ENCODE results near the gene ITSN1. TPM values are rescaled to one million over a fixed set of nuclear protein-coding genes. Genes with fewer than 3 reads are reported as not detected.

Gene ITSN1
- total RNA-seq, 1 donor from 2014 or later = 44.0 TPM

DNA sequence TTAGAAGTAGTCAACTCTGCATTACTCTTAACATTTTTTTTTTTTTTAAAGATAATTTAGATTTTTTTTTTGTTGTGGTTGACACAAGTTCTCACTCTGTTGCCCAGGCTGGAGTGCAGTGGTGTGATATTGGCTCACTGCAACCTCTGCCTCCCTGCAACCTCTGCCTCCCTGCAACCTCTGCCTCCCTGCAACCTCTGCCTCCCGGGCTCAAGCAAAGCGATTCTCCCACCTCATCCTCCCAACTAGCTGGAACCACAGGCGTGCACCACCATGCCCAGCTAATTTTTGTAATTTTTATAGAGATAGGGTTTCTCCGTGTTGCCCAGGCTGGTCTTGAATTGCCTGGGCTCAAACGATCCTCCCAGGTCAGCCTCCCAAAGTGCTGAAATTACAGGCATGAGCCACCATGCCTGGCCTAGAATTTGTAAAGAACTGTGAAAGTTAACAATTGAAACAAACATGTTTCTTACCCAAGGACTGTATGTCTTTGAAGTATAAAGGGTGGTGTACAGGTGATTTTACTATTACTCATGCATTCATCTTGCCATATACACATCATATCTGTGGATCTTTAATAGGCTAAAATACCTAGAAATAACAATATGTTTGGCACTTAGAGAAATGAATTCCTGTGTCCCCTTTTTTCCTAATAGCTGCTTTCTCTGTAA, 158.6 kb downstream of the ITSN1 start:
- no peaks in the 10 kb centered on the region for H3K27me3 Mint-ChIP-seq (ENCODE audit: unreplicated experiment)
- H3K4me3 Mint-ChIP-seq (ENCODE audit: unreplicated experiment) = no peak overlapping the region
- peaks cover 19% of the 10 kb centered on the region for H3K4me1 Mint-ChIP-seq (ENCODE audit: unreplicated experiment)
- no peak for DNase-seq (ENCODE audit: extremely low spot score, unreplicated experiment)
- H3K27ac Mint-ChIP-seq (ENCODE audit: unreplicated experiment) = peak overlapping the region; percentile 28
- TF ChIP-seq, protein P1, sequence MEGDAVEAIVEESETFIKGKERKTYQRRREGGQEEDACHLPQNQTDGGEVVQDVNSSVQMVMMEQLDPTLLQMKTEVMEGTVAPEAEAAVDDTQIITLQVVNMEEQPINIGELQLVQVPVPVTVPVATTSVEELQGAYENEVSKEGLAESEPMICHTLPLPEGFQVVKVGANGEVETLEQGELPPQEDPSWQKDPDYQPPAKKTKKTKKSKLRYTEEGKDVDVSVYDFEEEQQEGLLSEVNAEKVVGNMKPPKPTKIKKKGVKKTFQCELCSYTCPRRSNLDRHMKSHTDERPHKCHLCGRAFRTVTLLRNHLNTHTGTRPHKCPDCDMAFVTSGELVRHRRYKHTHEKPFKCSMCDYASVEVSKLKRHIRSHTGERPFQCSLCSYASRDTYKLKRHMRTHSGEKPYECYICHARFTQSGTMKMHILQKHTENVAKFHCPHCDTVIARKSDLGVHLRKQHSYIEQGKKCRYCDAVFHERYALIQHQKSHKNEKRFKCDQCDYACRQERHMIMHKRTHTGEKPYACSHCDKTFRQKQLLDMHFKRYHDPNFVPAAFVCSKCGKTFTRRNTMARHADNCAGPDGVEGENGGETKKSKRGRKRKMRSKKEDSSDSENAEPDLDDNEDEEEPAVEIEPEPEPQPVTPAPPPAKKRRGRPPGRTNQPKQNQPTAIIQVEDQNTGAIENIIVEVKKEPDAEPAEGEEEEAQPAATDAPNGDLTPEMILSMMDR (IDR thresholded peaks at IDR 0.05) = no peak
- peaks cover 43% of the 10 kb centered on the region for H3K36me3 Mint-ChIP-seq (ENCODE audit: unreplicated experiment)
- H3K9me3 Mint-ChIP-seq (ENCODE audit: unreplicated experiment) = no peaks in the 10 kb centered on the region

DNA sequence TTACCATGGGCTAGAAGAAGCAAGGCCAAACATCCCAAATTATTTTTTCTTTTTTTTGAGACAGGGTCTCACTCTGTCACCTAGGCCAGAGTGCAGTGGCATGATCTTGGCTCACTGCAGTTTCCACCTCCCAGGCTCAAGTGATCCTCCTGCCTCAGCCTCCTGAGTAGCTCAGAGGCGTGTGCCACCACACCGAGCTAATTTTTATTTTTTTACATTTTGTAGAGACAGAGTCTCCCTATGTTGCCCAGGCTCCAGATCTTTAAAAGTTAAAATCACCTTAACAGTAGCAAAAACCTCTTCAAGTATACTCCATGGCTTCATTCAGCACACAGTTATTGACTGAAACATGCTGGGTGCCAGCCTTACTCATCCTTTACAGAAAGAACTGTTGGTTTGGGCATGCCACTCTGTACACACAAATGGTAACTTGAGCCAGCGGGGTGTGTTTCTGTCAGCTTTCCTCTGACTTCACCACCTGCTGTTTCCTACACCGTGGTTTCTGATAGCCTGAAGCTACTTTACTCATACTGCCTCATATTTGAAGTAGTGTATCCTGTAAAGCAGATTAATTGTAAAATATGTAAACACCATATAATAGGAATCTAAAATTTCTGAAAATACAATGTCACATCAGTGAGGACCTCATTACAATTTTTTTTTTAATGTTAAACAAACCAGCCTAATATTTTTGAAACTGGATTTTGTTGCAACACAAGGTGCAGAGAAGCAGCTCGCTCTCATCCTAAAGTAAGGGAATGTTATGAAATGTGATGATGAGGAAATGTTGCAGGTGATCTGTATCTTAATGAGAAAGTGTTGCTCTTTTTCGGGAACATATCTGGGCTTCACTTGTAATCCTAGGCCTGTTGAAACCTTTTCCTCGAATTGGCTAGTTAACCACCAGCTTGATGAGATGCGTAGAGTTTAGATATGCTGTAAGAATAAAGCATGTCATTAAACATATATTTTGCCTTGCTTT, 159.4 kb downstream of the ITSN1 start:
- H3K36me3 Mint-ChIP-seq (ENCODE audit: unreplicated experiment) = peaks cover 39% of the 10 kb centered on the region
- no peaks in the 10 kb centered on the region for H3K9me3 Mint-ChIP-seq (ENCODE audit: unreplicated experiment)
- H3K4me1 Mint-ChIP-seq (ENCODE audit: unreplicated experiment) = peaks cover 19% of the 10 kb centered on the region
- TF ChIP-seq, protein P1 (IDR thresholded peaks at IDR 0.05) = no peak
- no peaks in the 10 kb centered on the region for H3K27me3 Mint-ChIP-seq (ENCODE audit: unreplicated experiment)
- DNase-seq (ENCODE audit: extremely low spot score, unreplicated experiment) = peak; percentile 88
- no peak overlapping the region for H3K4me3 Mint-ChIP-seq (ENCODE audit: unreplicated experiment)
- H3K27ac Mint-ChIP-seq (ENCODE audit: unreplicated experiment) = peak overlapping the region; percentile 28

DNA sequence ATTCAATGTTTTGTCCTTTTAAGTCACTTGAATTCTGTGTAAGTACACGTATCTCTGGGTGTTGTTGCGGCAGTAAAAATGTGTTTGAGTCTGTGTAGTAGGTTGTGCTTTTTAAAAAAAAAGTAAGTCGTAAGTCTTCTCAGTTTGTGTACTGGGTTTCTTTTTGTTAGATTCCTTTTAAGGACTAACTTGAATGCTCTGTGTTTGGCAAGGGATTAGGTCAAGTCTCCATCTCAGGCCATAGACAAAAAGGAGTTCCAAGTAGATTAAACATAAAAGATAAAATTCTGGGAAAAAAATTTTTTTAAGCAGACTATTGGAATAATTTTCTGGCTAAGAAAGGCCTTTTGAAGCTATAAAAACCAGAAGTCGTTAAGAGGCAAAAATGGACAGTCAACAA, 160.2 kb downstream of the ITSN1 start:
- TF ChIP-seq, protein P1 (IDR thresholded peaks at IDR 0.05) = no peak
- Mint-ChIP-seq H3K9me3 (ENCODE audit: unreplicated experiment) (no peaks in the 10 kb centered on the region), H3K27me3 (ENCODE audit: unreplicated experiment) (no peaks in the 10 kb centered on the region), H3K4me3 (ENCODE audit: unreplicated experiment) (no peak overlapping the region), H3K4me1 (ENCODE audit: unreplicated experiment) (peaks cover 19% of the 10 kb centered on the region), H3K27ac (ENCODE audit: unreplicated experiment) (peak overlapping the region; percentile 28), H3K36me3 (ENCODE audit: unreplicated experiment) (peaks cover 36% of the 10 kb centered on the region)
- DNase-seq (ENCODE audit: extremely low spot score, unreplicated experiment) = no peak

DNA sequence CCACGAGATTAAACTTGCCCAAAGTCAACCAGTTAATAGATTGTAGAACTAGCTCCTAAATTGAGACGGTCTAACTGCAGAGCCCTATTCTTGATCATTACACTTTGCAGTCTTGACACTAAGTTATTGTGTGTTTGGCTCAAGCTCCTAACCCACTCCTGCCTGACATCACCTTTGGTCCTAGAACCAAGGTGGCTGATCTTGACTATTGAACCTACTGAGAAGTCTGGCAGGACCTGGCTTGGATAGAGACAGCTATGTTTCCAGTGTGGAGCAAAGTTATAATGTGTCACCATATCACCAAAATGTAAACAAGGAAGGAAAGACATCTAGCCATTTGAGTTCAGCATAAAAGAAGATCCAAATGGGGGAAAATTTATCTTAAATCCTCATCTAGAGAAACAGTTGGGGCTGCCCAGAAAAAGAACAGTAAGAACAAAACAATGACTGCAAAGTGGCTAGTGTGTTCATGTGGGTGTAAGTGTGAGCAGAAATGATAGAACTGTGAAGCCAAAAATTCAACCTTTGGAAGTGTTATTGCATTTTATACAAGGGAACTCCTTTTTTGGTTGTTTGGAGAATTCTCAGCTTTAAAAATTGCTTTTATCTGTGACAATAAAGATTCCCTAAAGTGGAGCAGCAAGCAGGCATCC, 166.5 kb downstream of the ITSN1 start:
- H3K27ac Mint-ChIP-seq (ENCODE audit: unreplicated experiment) = no peak overlapping the region
- H3K27me3 Mint-ChIP-seq (ENCODE audit: unreplicated experiment) = no peaks in the 10 kb centered on the region
- no peaks in the 10 kb centered on the region for H3K9me3 Mint-ChIP-seq (ENCODE audit: unreplicated experiment)
- DNase-seq (ENCODE audit: extremely low spot score, unreplicated experiment) = no peak
- H3K4me3 Mint-ChIP-seq (ENCODE audit: unreplicated experiment) = no peak overlapping the region
- peaks cover 16% of the 10 kb centered on the region for H3K36me3 Mint-ChIP-seq (ENCODE audit: unreplicated experiment)
- TF ChIP-seq, protein P1 (IDR thresholded peaks at IDR 0.05) = no peak
- H3K4me1 Mint-ChIP-seq (ENCODE audit: unreplicated experiment) = peaks cover 24% of the 10 kb centered on the region

Measured in osteocyte (in vitro differentiated cells).